ENCODE results near the gene SOX18.
A peak's percentile ranks its signal among the peaks of the same experiment; 100 is the strongest.
"Not testable (repeated sequence)": the region's sequence is repeated elsewhere in the genome, so short reads cannot be mapped to it uniquely, and the experiment has no call there.

Gene SOX18

GRCh38 chr20:64049060-64049877 is at the start of gene SOX18:
Gene SOX18 (minus strand): TSS chr20:64049639. CDS start chr20:64049516, 123 bp downstream.
- DNase-seq: no peak

- no peak for DNase-seq
These were observed 49.1 kb upstream of the SOX18 start for GRCh38 chr20:64098471-64099013.

- DNase-seq: no peak
These were observed 47.1 kb upstream of the SOX18 start for GRCh38 chr20:64096535-64096934.

- no peak for DNase-seq
These were observed 46.5 kb upstream of the SOX18 start for GRCh38 chr20:64095927-64096326.

- DNase-seq: no peak
These were observed 46.0 kb upstream of the SOX18 start for GRCh38 chr20:64095455-64095854.

- DNase-seq: peak; percentile 42
These were observed 43.6 kb upstream of the SOX18 start for GRCh38 chr20:64093013-64093503.

- no peak for DNase-seq
These were observed 43.0 kb upstream of the SOX18 start for GRCh38 chr20:64092258-64093012.

- DNase-seq: no peak
These were observed 42.3 kb upstream of the SOX18 start for GRCh38 chr20:64091770-64092169.

- DNase-seq: no peak
These were observed 41.9 kb upstream of the SOX18 start for GRCh38 chr20:64091340-64091739.

- no peak for DNase-seq
These were observed 40.7 kb upstream of the SOX18 start for GRCh38 chr20:64090165-64090564.

GRCh38 chr20:64088586-64088985 is 39.1 kb upstream of the SOX18 start:
- not testable (repeated sequence) for DNase-seq

- not testable (repeated sequence) for DNase-seq
These were observed 37.9 kb upstream of the SOX18 start for GRCh38 chr20:64087226-64087825.

- no peak for DNase-seq
These were observed 37.4 kb upstream of the SOX18 start for GRCh38 chr20:64086801-64087200.

GRCh38 chr20:64084685-64085152 is 35.3 kb upstream of the SOX18 start:
- DNase-seq: peak; percentile 33

- DNase-seq: no peak
These were observed 34.6 kb upstream of the SOX18 start, which contains the start of gene LKAAEAR1 for GRCh38 chr20:64083804-64084684. Gene LKAAEAR1 (minus strand): TSS chr20:64084398. CDS start chr20:64084219, 179 bp downstream.

- peak; percentile 79 for DNase-seq
These were observed 34.0 kb upstream of the SOX18 start for GRCh38 chr20:64083378-64083803.

GRCh38 chr20:64082820-64083377 is 33.5 kb upstream of the SOX18 start:
- DNase-seq: no peak

GRCh38 chr20:64082126-64082731 is 32.8 kb upstream of the SOX18 start:
- no peak for DNase-seq

GRCh38 chr20:64081624-64081964 is 32.2 kb upstream of the SOX18 start:
- no peak for DNase-seq

GRCh38 chr20:64080813-64081623 is 31.6 kb upstream of the SOX18 start:
- DNase-seq: no peak
